Keratinocyte (primary cell): ENCODE results near the gene HLA-F.

Experiments used
- CTCF ChIP-seq, 3 experiments: IDR thresholded peaks in 1 of 3; conservative IDR thresholded peaks in 1 of 3; optimal IDR thresholded peaks in 1 of 3; 2 replicates in 2 of 3; 3 replicates in 1 of 3; pipeline versions ENCODE3 to v1.5.1; 2011; ENCODE audit warnings: low read length in 3 of 3, mild to moderate bottlenecking in 3 of 3, moderate library complexity in 2 of 3, control low read depth in 1 of 3, inconsistent platforms in 1 of 3; ENCODE audit not compliant: insufficient read depth in 2 of 3; ENCODE audit errors: extremely low read depth in 1 of 3
- EZH2 ChIP-seq: IDR thresholded peaks from one replicate; pipeline ENCODE4 v1.6.1; 2012; ENCODE audit warnings: inconsistent platforms, mild to moderate bottlenecking, low read length, moderate library complexity

- TF ChIP-seq CTCF (optimal IDR thresholded peaks at IDR 0.05 in 1 of 3, IDR thresholded peaks at IDR 0.05 in 1 of 3, conservative IDR thresholded peaks at IDR 0.05 in 1 of 3; ENCODE audit: extremely low read depth in 1 of 3, insufficient read depth in 2 of 3, low read length in 3 of 3) (no peak), EZH2 (no peak)
Measured at GRCh38 chr6:29763491-29764289, 40.5 kb downstream of the HLA-F start.
